Skin epidermis (tissue), 12 donors: ENCODE results near the gene PHPT1.
"Not testable (repeated sequence)": the region's sequence is repeated elsewhere in the genome, so short reads cannot be mapped to it uniquely, and the experiment has no call there.

Source experiments
- H3K27ac ChIP-seq, 21 experiments: fragments of 200-600 bp; sonication (generic) in 11 of 21; one replicate each; pipeline ENCODE4 v1.5.0; 2020; ENCODE audit warnings: mild to moderate bottlenecking in 3 of 21, inconsistent platforms in 2 of 21, moderate library complexity in 2 of 21
- H3K4me3 ChIP-seq, 7 experiments: fragments of 200-600 bp; sonication (generic) in 2 of 7; one replicate each; pipeline ENCODE4 v1.5.0; 2020; ENCODE audit warnings: inconsistent platforms in 2 of 7, mild to moderate bottlenecking in 2 of 7, moderate library complexity in 1 of 7

Gene PHPT1

DNA sequence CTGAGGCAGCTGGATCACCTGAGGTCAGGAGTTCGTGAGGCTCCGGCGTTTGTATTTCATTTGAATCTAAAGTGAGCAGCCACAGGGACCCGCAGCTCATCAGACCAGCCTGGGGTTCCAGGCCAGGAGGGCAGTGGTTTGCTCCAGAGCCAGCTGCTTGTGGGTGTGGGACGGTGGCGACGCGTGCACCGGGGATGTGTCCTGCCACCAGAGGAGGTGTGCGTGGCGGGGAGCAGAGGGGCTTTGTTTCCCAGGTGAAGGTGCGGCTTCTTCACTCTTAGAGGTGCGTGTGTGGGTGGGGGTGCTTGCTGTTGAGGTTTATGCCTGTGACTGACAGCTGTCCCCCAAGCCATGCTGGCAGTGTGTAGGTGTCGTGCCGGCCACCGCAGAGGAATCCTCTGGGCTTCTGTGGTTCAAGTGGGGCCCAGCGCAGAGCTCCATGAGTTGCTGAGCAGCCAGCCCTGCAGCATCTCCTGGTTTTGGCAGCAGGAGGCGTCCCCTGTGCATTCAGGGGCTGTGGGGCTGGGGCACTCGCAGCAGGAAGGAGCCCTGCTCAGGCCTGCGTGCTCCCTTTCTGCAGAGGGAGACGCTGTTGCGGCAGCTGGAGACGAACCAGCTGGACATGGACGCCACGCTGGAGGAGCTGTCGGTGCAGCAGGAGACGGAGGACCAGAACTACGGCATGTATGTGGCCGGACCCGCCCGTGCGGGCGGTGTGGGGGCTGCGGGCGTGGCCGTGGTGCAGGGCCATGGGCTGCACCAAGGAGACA, 13.9 kb upstream of the PHPT1 start:
- Histone ChIP-seq H3K4me3 (no peak overlapping the region), H3K27ac (no peak overlapping the region)

DNA sequence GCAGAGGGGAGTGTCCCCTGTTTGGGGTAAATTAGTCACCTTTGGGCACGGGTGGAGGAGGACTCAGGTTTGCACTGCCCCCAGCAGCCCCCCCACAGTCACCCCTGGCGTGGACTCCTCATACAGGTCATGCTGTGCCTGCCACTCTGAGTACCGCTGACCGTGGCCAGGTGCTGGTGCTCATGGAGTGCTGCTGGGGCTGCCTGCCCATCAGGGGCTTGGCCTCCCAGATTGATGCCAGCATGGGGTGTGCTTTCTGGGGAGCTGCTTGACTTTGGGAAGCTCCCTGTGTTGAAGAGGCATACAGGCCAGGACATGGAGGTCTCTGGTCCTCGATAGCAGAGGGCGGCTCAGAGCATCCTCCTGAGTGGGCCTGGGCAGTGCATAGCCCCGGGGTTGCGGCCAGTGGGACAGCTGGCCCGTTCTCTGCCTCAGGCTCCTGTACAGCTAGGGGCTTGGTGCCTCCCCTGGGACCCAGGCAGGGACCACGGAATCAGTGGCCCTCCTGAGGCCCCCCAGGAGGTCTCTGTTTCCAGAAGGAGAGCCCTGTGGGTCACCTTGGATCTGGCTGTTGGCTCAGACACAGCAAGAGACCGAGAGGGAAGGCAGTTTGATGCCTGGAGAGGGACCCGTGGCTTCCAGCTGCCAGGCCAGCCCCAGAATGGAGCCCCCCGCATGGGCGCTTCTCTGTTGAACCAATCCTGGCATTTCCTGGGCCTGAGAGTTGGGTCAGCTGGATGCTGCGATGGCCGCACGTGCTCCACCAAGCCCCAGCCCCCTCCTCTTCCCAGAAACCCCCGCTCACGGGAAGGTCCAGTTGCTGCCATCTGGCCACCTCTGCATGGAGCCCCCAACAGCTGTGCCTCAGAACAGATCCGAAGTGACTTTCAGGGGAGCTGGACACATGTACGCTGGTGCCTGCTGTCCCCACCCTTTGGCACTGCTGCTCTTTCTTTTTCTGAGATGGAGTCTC, 13.0 kb upstream of the PHPT1 start:
- no peak overlapping the region for H3K4me3 ChIP-seq
- H3K27ac ChIP-seq = no peak overlapping the region

DNA sequence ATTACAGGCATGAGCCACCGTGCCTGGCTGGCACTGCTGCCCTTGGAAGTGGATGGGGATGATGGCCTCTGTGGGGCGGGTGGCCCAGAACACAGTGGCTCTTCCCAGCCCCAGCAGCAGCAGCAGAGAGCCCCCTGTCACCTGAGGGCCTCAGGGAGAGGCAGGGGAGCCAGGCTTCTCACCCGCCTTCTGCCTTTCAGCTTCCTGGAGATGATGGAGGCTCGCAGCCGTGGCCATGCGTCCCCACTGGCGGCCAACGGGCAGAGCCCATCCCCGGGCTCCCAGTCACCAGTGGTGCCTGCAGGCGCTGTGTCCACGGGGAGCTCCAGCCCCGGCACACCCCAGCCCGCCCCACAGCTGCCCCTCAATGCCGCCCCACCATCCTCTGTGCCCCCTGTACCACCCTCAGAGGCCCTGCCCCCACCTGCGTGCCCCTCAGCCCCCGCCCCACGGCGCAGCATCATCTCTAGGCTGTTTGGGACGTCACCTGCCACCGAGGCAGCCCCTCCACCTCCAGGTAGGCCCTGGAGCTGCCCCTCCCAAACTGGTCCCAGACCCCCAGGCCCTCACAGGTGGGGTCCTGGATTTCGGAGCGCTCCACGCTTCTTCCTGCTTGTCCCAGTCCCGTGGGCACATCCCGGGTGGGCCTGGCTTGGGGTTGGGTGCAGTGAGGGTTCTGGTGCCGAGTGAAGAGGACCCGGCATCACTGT, 11.9 kb upstream of the PHPT1 start:
- no peak overlapping the region for H3K4me3 ChIP-seq
- H3K27ac ChIP-seq = no peak overlapping the region

DNA sequence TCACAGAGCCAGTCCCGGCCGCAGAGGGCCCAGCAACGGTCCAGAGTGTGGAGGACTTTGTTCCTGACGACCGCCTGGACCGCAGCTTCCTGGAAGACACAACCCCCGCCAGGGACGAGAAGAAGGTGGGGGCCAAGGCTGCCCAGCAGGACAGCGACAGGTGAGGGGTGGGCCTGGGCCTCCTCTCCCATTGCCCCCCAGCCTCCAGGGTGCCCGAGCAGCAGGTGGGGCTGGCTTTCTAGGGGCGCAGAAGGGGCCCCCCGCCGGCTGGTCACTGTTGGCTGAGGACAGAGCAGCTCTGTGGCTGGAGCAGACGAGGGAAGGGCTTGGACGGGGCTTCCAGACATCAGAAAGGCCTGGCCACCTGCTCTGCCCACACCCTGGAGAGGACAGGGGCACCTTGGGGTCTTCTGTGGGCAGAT, 11.3 kb upstream of the PHPT1 start:
- not testable (repeated sequence) for H3K27ac ChIP-seq

DNA sequence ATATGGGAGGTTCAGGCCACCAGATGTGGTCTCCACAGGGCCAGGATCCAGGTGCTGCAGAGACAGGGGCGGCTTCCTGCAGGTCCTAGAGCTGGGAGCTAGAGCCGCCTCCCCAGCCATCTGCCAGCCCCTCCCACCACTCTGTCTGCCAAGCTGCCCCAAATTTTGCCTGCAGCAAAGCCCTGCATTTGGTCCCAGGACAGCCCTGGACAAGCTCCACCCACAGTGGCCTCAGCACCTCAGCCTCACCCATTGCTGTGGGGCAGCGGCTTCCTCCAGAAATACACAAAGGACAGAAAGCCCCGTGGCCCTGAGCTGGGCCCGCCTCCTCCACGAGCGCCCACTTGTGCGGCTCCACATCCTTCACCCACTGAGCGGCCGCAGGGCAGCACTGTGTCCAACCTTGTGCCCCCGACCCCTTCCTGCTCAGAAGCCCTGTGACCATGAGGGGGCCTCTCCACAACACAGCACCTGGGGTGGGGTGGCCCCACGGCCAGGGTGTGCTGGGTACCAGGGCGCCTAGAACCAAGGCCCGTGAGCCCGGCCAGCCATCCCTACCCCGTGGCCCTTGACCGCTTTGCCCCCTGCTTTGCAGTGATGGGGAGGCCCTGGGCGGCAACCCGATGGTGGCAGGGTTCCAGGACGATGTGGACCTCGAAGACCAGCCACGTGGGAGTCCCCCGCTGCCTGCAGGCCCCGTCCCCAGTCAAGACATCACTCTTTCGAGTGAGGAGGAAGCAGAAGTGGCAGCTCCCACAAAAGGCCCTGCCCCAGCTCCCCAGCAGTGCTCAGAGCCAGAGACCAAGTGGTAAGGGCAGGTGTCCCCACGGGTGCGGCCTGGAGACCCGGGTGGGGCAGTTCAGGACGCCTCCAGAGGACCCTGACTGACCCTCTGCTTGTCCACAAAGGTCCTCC, 10.6 kb upstream of the PHPT1 start:
- H3K27ac ChIP-seq = no peak overlapping the region
- no peak overlapping the region for H3K4me3 ChIP-seq

More for the DNA sequence above, 11.3 kb upstream of the PHPT1 start:
- H3K4me3 ChIP-seq = not testable (repeated sequence)

DNA sequence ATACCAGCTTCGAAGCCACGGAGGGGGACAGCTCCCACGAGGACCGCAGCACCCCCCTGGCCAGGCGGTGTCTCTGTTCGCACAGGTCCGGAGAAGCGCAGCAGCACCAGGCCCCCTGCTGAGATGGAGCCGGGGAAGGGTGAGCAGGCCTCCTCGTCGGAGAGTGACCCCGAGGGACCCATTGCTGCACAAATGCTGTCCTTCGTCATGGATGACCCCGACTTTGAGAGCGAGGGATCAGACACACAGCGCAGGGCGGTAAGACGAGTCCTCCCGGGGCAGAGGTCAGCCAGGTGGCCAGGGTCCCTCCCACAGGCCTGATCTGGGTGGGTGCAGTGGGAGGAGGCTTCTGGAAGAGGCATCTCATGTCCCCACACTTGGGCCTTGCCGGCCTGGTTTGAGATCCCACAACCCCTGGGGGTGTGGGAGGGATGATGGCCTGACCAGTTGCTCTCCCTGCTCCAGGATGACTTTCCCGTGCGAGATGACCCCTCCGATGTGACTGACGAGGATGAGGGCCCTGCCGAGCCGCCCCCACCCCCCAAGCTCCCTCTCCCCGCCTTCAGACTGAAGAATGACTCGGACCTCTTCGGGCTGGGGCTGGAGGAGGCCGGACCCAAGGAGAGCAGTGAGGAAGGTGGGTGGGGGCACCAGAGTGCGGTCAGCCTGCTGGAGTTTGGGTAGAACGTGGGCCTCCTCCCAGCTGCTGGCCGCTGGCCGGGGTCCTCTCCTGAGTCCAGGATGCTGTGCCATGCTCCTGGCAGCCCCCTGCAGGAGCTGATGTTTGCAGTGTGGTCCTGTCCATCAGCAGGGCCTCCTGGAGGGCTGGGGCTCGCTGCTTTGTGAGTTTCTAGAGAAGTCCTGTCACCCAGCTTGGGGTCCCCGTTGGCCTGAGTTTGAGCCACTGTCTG, 9.7 kb upstream of the PHPT1 start:
- Histone ChIP-seq H3K27ac (no peak overlapping the region), H3K4me3 (no peak overlapping the region)

DNA sequence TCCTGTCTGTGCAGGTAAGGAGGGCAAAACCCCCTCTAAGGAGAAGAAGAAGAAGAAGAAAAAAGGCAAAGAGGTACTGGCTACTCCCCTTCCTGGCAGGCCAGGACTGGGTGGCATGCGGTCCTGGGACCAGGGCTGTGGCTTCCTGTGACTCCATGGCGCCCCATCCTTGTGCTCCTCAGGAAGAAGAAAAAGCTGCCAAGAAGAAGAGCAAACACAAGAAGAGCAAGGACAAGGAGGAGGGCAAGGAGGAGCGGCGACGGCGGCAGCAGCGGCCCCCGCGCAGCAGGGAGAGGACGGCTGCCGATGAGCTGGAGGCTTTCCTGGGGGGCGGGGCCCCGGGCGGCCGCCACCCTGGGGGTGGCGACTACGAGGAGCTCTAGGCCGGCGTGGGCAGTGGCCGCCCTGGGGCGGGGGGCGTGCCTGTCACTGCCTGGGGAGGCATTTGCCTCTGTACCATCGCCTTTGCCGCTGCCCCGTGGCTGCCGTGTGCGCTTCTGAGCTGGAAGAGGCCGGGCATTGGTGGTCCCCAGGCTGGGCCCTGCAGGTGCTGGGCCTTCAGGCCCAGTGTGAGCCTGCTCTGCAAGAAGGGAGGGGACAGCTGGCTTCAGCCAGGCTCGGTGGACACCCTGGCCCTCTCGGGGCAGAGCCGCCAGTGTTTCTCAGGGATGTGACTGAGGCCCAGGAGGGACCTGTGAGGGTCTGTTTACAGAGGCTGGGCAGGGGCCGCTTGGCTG, 8.9 kb upstream of the PHPT1 start:
- Histone ChIP-seq H3K4me3 (no peak overlapping the region), H3K27ac (peak overlapping the region in 1 of 21 experiments; percentile 27)

DNA sequence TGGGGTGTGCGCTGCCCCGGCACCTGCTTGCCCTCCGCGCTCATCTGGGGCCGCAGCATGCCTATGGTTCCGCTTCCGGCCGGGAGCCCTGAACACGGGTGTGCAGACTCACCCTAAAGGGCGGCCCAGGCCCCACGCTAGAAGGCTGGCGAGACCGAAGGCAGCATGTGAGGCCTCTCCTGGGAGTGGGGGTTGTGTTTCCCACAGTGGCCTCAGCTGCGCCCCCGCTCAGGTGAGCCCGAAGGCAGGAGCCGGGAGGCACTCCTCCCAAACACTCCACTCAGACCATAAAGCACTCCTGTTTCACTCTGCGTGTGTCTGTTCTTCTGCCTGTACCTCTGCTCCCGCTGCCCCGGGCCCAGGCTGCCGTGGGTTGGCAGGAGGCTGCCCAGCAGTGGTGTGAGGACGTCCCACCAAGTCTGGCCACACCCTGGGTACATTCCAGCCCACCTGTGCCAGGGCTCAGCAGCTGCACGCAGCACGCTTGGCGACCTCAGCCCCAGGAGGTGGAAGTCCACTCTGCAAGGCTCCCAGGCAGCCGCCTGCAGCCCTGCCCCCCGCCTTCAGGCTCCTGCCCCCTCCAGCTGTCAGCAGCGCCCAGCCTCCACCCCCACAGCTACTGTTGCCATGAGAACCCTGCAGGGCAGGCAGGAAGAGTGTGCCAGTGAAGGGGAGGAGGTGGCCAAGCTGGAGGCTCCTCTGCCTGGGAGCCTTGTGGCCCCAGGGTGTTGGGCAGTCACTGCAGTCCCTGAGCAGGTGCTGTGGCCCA, 8.1 kb upstream of the PHPT1 start:
- H3K4me3 ChIP-seq = no peak overlapping the region
- H3K27ac ChIP-seq = peak overlapping the region in 3 of 21 experiments; percentile 2 to 29 (median 27)

DNA sequence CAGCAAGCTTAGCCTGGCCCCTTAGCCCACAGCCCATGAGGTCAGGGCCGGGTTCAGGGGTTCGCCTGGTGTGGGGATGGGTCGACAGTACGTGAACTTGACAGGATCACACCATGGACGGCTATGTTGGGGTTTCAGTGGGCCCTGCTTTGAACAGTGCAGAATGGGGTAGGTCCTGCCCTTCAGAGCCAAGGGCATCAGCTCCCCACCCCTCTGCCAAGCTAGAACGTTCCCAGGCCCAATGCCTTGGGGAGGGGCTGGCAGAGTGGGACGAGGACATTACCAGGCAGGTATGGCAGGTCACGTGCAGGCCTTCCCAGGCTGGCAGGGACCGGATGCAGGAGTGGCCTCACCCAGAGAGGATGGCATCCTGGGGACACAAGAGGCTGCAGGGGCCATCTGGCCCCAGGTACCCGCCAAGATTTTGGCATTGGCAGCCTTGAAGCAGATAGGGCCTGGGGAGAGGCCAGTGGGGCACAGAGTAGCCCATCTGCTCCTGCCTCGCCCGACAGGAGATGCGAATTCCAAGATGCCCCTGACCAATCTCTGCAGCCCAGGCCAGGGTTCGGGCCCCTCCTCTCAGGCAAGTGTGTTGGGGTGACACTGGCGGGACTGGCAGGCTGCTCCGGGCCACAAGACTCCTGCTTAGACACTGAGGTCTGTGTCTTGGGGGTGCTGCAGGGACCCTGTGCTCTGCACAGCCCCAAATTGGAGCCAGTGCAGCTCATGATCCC, 7.4 kb upstream of the PHPT1 start:
- Histone ChIP-seq H3K4me3 (peak overlapping the region in 5 of 7 experiments; percentile 35 to 52 (median 44)), H3K27ac (peak overlapping the region in 2 of 21 experiments; percentile 50 to 64)

DNA sequence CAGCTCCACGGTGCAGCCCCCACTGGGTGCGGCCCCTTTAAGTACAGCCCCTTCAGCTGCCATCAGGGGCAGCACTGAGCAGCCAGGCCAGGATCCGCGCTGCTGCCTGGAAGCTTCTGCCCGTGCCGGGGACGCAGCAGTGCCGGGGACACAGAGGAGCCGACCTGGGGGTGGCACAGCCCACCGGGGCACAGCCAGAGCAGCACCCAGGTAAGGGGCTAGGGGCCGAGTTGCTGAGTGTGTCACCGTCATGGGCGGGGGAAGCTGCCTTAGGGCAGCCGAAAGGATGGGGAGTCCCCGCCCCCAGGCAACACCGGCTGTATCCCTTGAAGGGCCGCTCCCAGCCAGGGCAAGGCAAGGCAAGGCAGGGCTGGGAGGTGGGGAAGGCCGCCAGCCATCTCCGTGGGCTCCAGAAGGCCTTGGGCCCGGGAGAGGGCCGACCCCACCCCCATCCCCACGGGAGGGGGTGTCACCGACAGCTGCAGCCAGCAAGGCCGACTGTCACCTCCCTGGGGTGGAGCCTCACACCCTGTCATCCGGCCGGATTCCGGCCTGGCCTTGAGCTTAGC, 6.7 kb upstream of the PHPT1 start, which contains the start of gene AJM1:
Gene AJM1 (plus strand): TSS at position 99 of the 569 bp plus-strand sequence. CDS start 1,937 bp downstream, outside the sequence.
- Histone ChIP-seq H3K27ac (peak within 1 kb of the TSS in 10 of 21 experiments; percentile 0 to 64 (median 32)), H3K4me3 (peak within 1 kb of the TSS; percentile 20 to 52 (median 43))

DNA sequence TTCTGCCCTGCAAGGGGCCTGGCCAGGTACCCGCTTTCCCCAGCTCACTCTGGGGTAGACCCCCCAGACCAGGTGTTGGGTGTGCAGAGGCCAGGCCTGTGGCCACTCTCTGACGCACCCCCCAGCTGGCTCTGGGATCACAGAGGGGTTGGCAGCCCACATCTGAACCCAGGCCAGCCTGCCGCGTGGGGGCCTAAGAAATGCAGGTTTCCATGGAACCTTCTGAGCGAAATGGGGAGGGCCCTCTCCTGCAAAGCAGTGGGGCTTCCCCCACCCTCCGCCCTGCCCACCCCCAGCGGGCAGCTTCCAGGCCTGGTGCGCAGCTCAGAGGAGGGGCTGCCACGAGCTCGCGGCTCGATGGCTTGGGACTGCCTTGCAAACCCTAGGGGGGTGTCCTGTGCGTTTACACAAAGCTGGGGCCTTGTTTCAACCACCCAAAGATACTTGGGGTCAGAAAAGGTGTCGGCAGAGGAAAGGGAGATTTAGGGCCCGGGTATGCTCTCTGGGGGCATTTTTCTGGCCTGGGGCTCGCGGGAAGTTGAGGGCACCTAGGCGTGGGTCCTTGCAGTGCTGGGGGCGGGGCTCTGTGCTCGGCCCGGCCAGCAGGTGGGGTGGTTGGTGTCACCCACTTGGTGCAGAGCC, 5.9 kb upstream of the PHPT1 start:
- Histone ChIP-seq H3K4me3 (peak overlapping the region in 6 of 7 experiments; percentile 1 to 52 (median 44)), H3K27ac (peak overlapping the region in 3 of 21 experiments; percentile 0 to 31 (median 29))

DNA sequence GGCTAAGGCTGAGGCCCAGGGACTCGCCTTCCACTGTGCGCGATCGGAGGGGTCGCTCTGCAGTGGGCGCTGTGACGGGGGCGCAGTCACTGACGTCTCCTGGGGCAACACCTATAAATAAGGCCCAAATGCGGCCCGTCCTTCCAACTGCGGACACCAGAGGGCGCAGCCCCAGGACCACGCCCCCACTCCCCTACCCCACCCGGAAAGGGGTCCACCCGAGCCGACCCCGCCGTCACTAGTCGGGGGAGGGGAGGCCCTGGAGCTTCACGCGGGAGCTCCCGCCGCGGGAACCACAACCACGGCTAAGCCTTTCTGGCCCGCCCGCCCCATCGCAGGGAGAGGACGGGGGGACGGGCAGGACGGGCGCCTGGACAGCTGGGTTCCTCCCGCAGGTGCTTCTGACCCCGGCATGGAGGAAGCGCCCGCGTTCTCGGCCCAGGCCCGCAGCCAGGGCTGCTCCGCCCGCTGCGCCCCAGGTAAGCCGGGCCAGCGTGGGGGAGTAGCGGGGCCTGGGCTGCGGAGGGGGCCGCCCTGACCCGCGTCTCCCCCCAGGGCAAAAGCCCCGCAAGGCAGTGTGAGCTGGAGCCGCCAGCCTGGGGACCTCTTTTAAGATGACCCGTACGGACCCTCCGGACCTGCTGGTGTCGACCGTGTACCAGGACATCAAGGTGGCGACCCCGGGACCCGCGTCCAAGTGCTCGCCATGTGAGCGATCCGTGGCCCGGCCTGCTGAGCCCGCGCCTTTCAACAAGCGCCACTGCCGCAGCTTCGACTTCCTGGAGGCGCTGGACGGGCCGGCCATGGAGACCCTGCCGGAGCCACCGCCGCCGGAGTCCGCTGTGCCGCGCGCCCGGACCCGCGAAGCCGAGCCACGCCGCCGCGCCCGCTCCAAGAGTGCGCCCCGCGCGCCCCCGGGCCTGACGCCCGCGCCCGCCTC, 5.1 kb upstream of the PHPT1 start:
- peak overlapping the region in 1 of 7 experiments; percentile 50 for H3K4me3 ChIP-seq
- H3K27ac ChIP-seq = not testable (repeated sequence)

DNA sequence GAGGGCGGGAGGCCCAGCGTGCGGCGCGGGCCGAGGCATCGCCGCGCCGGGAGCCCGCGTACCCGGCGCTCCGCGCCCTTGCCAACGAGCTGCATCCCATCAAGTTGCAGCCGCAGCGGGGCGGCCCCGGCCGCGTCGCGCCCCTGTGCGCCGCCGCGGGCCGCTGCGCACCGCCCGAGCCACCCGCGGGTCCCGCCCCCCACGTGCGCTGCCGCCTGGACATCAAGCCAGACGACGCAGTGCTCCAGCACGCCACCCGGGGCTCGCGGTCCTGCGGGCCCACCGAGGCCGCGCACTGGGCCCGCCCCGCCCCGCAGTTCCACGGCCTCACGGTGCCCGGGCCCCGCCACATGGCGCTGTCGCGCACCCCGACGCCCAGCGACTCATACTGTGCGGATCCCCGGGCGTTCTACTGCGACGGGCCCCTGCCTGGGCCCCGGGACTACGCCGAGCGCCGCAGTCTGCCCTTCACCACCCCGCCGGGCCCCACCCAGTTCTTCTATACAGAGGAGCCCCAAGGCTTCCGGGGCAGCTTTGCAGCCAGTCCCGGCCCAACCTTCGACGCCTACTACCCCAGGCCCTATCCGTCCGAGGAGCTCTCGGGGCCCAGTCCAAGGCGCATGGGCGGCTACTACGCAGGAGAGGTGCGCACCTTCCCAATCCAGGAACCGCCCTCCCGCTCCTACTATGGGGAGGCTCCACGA, 4.3 kb upstream of the PHPT1 start:
- Histone ChIP-seq H3K4me3 (no peak overlapping the region), H3K27ac (no peak overlapping the region)
